ENCODE data around the gene INO80D. TPM values are rescaled to one million over a fixed set of nuclear protein-coding genes. Genes with fewer than 3 reads are reported as not detected.

The INO80D gene
- total RNA-seq, 1 experiment from 2014 or later: 14.4 TPM

GRCh38 chr2:205969584-205969983 lies 116.4 kb downstream of the INO80D start:
- H4K20me1 ChIP-seq (ENCODE audit: insufficient read depth): no peaks in the 10 kb centered on the region
- DNase-seq (ENCODE audit: low read depth, low spot score) (no peak), ATAC-seq (no peak)
- H3K4me3 ChIP-seq (replicated peaks in 1 of 2; ENCODE audit: low read depth in 1 of 2, low read length in 2 of 2): no peak overlapping the region
- H3K9me3 ChIP-seq (ENCODE audit: control insufficient read depth in 1 of 2, insufficient read depth in 1 of 2, low read depth in 1 of 2, low read length in 2 of 2): no peaks in the 10 kb centered on the region
- intact Hi-C loops (cut with micrococcal nuclease): no loop called here
- ChIA-PET POLR2A (no interaction called here), CTCF (no interaction called here), RAD21 (ENCODE audit: low non-redundant PET in 1 of 2, low total read pairs in 2 of 2, uncharacterized antibody in 2 of 2, unreplicated experiment in 2 of 2) (interaction anchor here in 1 of 2 experiments (0.6 kb wide), 1 partner anchor 205 kb away, joined by 3 read pairs; no protein-coding TSS in a partner anchor)
- no peak overlapping the region for H2AFZ ChIP-seq (ENCODE audit: low read depth, low read length, poor library complexity, severe bottlenecking)
- no peaks in the 10 kb centered on the region for H3K36me3 ChIP-seq (ENCODE audit: control insufficient read depth in 1 of 2, insufficient read depth in 2 of 2, low read length in 2 of 2)
- peaks cover under 1 to 5% of the 10 kb centered on the region in 2 experiments; a peak in 3 of 4 replicates for H3K4me1 ChIP-seq (ENCODE audit: control insufficient read depth in 1 of 2, insufficient read depth in 2 of 2, low read length in 2 of 2)
- no peaks in the 10 kb centered on the region; the same call in 1 of the 2 replicates for H3K27me3 ChIP-seq (ENCODE audit: insufficient read depth, low read length)
- H3K4me2 ChIP-seq (ENCODE audit: low read length): no peak overlapping the region
- H3K9ac ChIP-seq (ENCODE audit: low read length): no peak overlapping the region
- H3K9me2 ChIP-seq (ENCODE audit: insufficient read depth): no peaks in the 10 kb centered on the region
- no peaks in the 10 kb centered on the region for H3K79me2 ChIP-seq (ENCODE audit: insufficient read depth, low read length)
- TF ChIP-seq TCF7L2 (IDR thresholded peaks at IDR 0.05; ENCODE audit: borderline replicate concordance, extremely low read depth, insufficient read depth, insufficient read length) (no peak), CEBPB (IDR thresholded peaks at IDR 0.05; ENCODE audit: low read depth) (no peak), FOSL1 (IDR thresholded peaks at IDR 0.05; ENCODE audit: low read depth) (no peak), SP1 (IDR thresholded peaks at IDR 0.05; ENCODE audit: low read depth) (no peak), YY1 (IDR thresholded peaks at IDR 0.05; ENCODE audit: extremely low read depth, insufficient replicate concordance, low read depth, low read length) (no peak), SRF (IDR thresholded peaks at IDR 0.05; ENCODE audit: low read depth) (no peak), POLR2A (IDR thresholded peaks at IDR 0.05; ENCODE audit: borderline replicate concordance, extremely low read depth, insufficient read depth, insufficient read length) (no peak), MAX (IDR thresholded peaks at IDR 0.05) (no peak), EGR1 (IDR thresholded peaks at IDR 0.05; ENCODE audit: low read depth) (no peak), EZH2 (IDR thresholded peaks at IDR 0.05) (no peak), EZH2phosphoT487 (IDR thresholded peaks at IDR 0.05; ENCODE audit: borderline replicate concordance) (no peak), CTCF (IDR thresholded peaks at IDR 0.05 in 2 of 3, conservative IDR thresholded peaks at IDR 0.05 in 1 of 3; ENCODE audit: borderline replicate concordance in 1 of 3, insufficient read depth in 1 of 3, low read depth in 2 of 3, low read length in 2 of 3) (no peak), POLR2AphosphoS5 (IDR thresholded peaks at IDR 0.05; ENCODE audit: low read depth, low read length) (no peak), ZFX (IDR thresholded peaks at IDR 0.05) (no peak), JUND (IDR thresholded peaks at IDR 0.05) (no peak), ELF1 (IDR thresholded peaks at IDR 0.05; ENCODE audit: borderline replicate concordance, low read depth) (no peak), ZNF274 (IDR thresholded peaks at IDR 0.05; ENCODE audit: low read depth, low read length) (no peak)
- TF ChIP-seq, protein P1, sequence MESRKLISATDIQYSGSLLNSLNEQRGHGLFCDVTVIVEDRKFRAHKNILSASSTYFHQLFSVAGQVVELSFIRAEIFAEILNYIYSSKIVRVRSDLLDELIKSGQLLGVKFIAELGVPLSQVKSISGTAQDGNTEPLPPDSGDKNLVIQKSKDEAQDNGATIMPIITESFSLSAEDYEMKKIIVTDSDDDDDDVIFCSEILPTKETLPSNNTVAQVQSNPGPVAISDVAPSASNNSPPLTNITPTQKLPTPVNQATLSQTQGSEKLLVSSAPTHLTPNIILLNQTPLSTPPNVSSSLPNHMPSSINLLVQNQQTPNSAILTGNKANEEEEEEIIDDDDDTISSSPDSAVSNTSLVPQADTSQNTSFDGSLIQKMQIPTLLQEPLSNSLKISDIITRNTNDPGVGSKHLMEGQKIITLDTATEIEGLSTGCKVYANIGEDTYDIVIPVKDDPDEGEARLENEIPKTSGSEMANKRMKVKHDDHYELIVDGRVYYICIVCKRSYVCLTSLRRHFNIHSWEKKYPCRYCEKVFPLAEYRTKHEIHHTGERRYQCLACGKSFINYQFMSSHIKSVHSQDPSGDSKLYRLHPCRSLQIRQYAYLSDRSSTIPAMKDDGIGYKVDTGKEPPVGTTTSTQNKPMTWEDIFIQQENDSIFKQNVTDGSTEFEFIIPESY (IDR thresholded peaks at IDR 0.05; ENCODE audit: extremely low read depth, insufficient replicate concordance, low read length): no peak
- TF ChIP-seq, protein P2, sequence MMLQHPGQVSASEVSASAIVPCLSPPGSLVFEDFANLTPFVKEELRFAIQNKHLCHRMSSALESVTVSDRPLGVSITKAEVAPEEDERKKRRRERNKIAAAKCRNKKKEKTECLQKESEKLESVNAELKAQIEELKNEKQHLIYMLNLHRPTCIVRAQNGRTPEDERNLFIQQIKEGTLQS (IDR thresholded peaks at IDR 0.05): no peak
- H3K27ac ChIP-seq (ENCODE audit: low read depth, low read length): no peak overlapping the region
- BruUV-seq (replicated peaks): no TSS peak

Measured in HCT116 (cell line).